Measurements from ENCODE around the gene SLC6A1. TPM values are rescaled to one million over a fixed set of nuclear protein-coding genes. Genes with fewer than 3 reads are reported as not detected.

SLC6A1 gene
- total and polyA plus RNA-seq, 2 of the 8 experiments (the other 6 are each of a cell fraction or from before 2014, with no cell fraction given), result 0.30 to 0.63 TPM

DNA sequence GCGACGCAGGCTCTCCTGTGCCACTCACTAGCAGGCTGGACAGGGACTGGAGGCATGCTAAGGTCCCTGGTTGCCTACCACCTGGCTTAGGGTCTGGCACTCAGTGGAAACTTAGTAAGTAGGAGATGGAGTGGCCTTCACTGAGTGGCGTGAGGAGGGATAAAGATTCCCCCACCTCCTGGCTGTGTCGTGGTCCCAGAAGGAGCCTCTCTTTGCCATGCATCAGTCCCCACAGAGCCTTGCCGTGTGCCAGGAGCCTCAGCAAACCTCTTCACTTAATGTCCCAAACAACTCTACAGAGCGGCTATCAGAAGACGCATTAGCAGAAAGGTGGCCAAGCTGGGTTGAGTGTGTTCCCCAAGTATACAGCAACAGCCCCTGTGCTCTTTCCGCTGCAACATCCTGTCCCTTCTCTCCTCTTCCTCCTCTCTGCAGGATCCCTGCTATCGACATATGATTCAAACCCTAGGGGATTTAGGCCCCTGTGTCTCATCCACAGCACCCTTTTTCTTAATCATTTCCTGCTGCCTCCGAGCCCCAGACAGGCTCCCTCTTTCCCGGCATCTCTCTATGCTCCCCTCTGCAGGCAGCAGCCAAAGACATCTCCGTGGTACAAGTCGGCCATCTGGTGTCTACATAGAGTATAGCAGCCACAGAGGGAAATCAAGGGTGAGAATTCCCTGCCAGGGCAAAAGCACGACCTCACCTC lies 66.7 kb downstream of the SLC6A1 start (continued):
- TF ChIP-seq POU5F1 (IDR thresholded peaks at IDR 0.05; ENCODE audit: low read depth, low read length) (no peak), SIX5 (IDR thresholded peaks at IDR 0.05; ENCODE audit: low read depth, low read length) (no peak)

Measured in H1 (cell line).